HepG2 (cell line): ENCODE results near the gene AMHR2. TPM values are rescaled to one million over a fixed set of nuclear protein-coding genes. Genes with fewer than 3 reads are reported as not detected.

ENCODE experiments used
- CENPBD1 ChIP-seq: sonication (generic); formaldehyde crosslinking; IDR thresholded peaks from 2 replicates; pipeline ENCODE4 v1.8.0; 2022; ENCODE audit warnings: missing genetic modification reagents, low read depth, mild to moderate bottlenecking, borderline replicate concordance
- GFI1 ChIP-seq: sonication (generic); formaldehyde crosslinking; IDR thresholded peaks from 2 replicates; pipeline ENCODE4 v1.5.0; 2020; ENCODE audit warnings: missing genetic modification reagents, mild to moderate bottlenecking, borderline replicate concordance
- HMGXB4 ChIP-seq, 2 experiments: sonication (generic) in 1 of 2; formaldehyde crosslinking in 1 of 2; IDR thresholded peaks; 2 replicates each; pipeline versions ENCODE4 v1.4.0 to v1.6.1; 2018 to 2020; ENCODE audit warnings: missing genetic modification reagents in 2 of 2, borderline replicate concordance in 1 of 2, low read depth in 1 of 2, mild to moderate bottlenecking in 1 of 2, missing biosample characterization in 1 of 2
- HNRNPK ChIP-seq: fragments of 200-400 bp; formaldehyde crosslinking; IDR thresholded peaks from 2 replicates; pipeline ENCODE4 v1.6.1; 2018; ENCODE audit warnings: low read length, low read depth, moderate library complexity, mild to moderate bottlenecking; ENCODE audit not compliant: poor library complexity, severe bottlenecking
- HOXD1 ChIP-seq: sonication (generic); formaldehyde crosslinking; IDR thresholded peaks from 2 replicates; pipeline ENCODE4 v1.5.0; 2020; ENCODE audit warnings: missing genetic modification reagents
- MIER3 ChIP-seq: IDR thresholded peaks from 2 replicates; pipeline ENCODE4 v1.6.1; 2016; ENCODE audit warnings: missing compliant biosample characterization, borderline replicate concordance
- MTF1 ChIP-seq: sonication (generic); formaldehyde crosslinking; IDR thresholded peaks from 2 replicates; pipeline ENCODE4 v1.5.0; 2020; ENCODE audit warnings: missing genetic modification reagents
- MTF2 ChIP-seq: sonication (generic); formaldehyde crosslinking; IDR thresholded peaks from 2 replicates; pipeline ENCODE4 v1.5.0; 2020; ENCODE audit warnings: missing genetic modification reagents, borderline replicate concordance
- NFE2L2 ChIP-seq: fragments of 150-350 bp; IDR thresholded peaks from 2 replicates; pipeline ENCODE4 v1.6.1; 2014; ENCODE audit warnings: low read length
- PPARG ChIP-seq: conservative IDR thresholded peaks from 2 replicates; pipeline ENCODE4 v1.6.1; 2016; ENCODE audit warnings: missing biosample characterization, missing genetic modification reagents
- RFX5 ChIP-seq: IDR thresholded peaks from 2 replicates; pipeline ENCODE4 v1.6.1; 2011; ENCODE audit warnings: low read depth, low read length, improper control_type of control experiment
- SIX1 ChIP-seq: sonication (generic); formaldehyde crosslinking; IDR thresholded peaks from 2 replicates; pipeline ENCODE4 v1.4.0; 2020; ENCODE audit warnings: missing genetic modification reagents, borderline replicate concordance
- SMARCC2 ChIP-seq: fragments of 450-650 bp; IDR thresholded peaks from 2 replicates; pipeline ENCODE4 v1.6.1; 2017; ENCODE audit warnings: antibody characterized with exemption, mild to moderate bottlenecking
- SNAPC2 ChIP-seq: sonication (generic); formaldehyde crosslinking; IDR thresholded peaks from 2 replicates; pipeline ENCODE4 v1.8.1; 2022; ENCODE audit warnings: mild to moderate bottlenecking, missing genetic modification reagents
- SP2 ChIP-seq: sonication (generic); formaldehyde crosslinking; IDR thresholded peaks from 2 replicates; pipeline ENCODE4 v1.5.1; 2020; ENCODE audit warnings: mild to moderate bottlenecking, missing genetic modification reagents
- TBX2 ChIP-seq: sonication (generic); formaldehyde crosslinking; IDR thresholded peaks from 2 replicates; pipeline ENCODE4 v1.5.0; 2020; ENCODE audit warnings: missing genetic modification reagents, mild to moderate bottlenecking, borderline replicate concordance
- THAP8 ChIP-seq: sonication (generic); formaldehyde crosslinking; IDR thresholded peaks from 2 replicates; pipeline ENCODE4 v1.5.1; 2020; ENCODE audit warnings: missing genetic modification reagents, mild to moderate bottlenecking, borderline replicate concordance
- TRIM22 ChIP-seq: fragments of 450-650 bp; IDR thresholded peaks from 2 replicates; pipeline ENCODE4 v1.6.1; 2017
- U2AF1 ChIP-seq: fragments of 200-400 bp; formaldehyde crosslinking; optimal IDR thresholded peaks from 2 replicates; pipeline ENCODE3; 2017; ENCODE audit warnings: mild to moderate bottlenecking, low read depth, low read length
- ZFX ChIP-seq: sonication (generic); formaldehyde crosslinking; IDR thresholded peaks from 2 replicates; pipeline ENCODE4 v1.4.0; 2020; ENCODE audit warnings: mild to moderate bottlenecking, low read depth, missing genetic modification reagents, moderate library complexity
- ZNF703 ChIP-seq: sonication (generic); formaldehyde crosslinking; IDR thresholded peaks from 2 replicates; pipeline ENCODE4 v1.5.1; 2020; ENCODE audit warnings: missing genetic modification reagents, mild to moderate bottlenecking, moderate library complexity, borderline replicate concordance
- ZNF788 ChIP-seq: sonication (generic); formaldehyde crosslinking; IDR thresholded peaks from 2 replicates; pipeline ENCODE4 v1.5.0; 2020; ENCODE audit warnings: mild to moderate bottlenecking, missing genetic modification reagents, borderline replicate concordance
- polyA plus RNA-seq, 8 experiments: library from polyadenylated mRNA; depleted of rRNA in 3 of 8; stranded (reverse) in 7 of 8; unstranded in 1 of 8; fragments of >200 nt; fragmentation: Illumina TruSeq in 4 of 8; extraction: Trizol in 4 of 8; gene quantifications; 2 replicates each; pipeline versions ENCODE4 v1.2.1 to v1.2.3, GENCODE V29; 2011 to 2016; ENCODE audit warnings: low read depth in 4 of 8, missing spikeins in 1 of 8, mixed read lengths in 1 of 8; ENCODE audit not compliant: insufficient read depth in 1 of 8
- total RNA-seq, 5 experiments: library from RNA; depleted of rRNA; stranded (reverse); fragments of >200 nt; fragmentation: Illumina TruSeq; extraction: Trizol; gene quantifications; 2 replicates each; pipeline ENCODE4 v1.2.3, GENCODE V29; 2016; ENCODE audit warnings: low read depth in 1 of 5

The AMHR2 gene
- total and polyA plus RNA-seq, 2 of the 13 experiments (the other 11 are each of a cell fraction or from before 2014, with no cell fraction given): 0.24 to 0.58 TPM

- TF ChIP-seq SMARCC2 (no peak), CENPBD1 (CRISPR knock-in tag) (no peak), GFI1 (CRISPR knock-in tag) (no peak), TRIM22 (no peak), HOXD1 (peak; percentile 94), MTF1 (CRISPR knock-in tag) (no peak), SIX1 (CRISPR knock-in tag) (no peak), NFE2L2 (no peak), TBX2 (CRISPR knock-in tag) (no peak), MTF2 (CRISPR knock-in tag) (no peak), MIER3 (CRISPR knock-in tag) (no peak), SNAPC2 (CRISPR knock-in tag) (no peak), ZNF788 (CRISPR knock-in tag) (no peak), U2AF1 (no peak), RFX5 (no peak), SP2 (peak; percentile 92), THAP8 (CRISPR knock-in tag) (no peak), PPARG (CRISPR knock-in tag) (0 out of 2 replicates have a peak, but pooled peaks have one; percentile 11), ZNF703 (no peak), HMGXB4 (CRISPR knock-in tag; IDR thresholded peaks at IDR 0.05; ENCODE audit: borderline replicate concordance in 1 of 2, low read depth in 1 of 2) (peak in 1 of 2 experiments; percentile 36; a peak in 2 of 4 replicates), ZFX (CRISPR knock-in tag) (peak; percentile 63; the same call in 1 of the 2 replicates), HNRNPK (no peak)
Measured at GRCh38 chr12:53441040-53441833, 17.6 kb downstream of the AMHR2 start, which contains the start of gene PRR13 (continued).
